ENCODE data around the gene OR6C75. TPM values are rescaled to one million over a fixed set of nuclear protein-coding genes. Genes with fewer than 3 reads are reported as not detected.
"Not testable (repeated sequence)": the region's sequence is repeated elsewhere in the genome, so short reads cannot be mapped to it uniquely, and the experiment has no call there.

OR6C75 gene
- total RNA-seq (not detected), polyA plus RNA-seq (ENCODE audit: insufficient read length in 2 of 2) (under 1 TPM in 1 of 2 donors, not detected in 1; 0.11 TPM)
- long read RNA-seq, donor 1: 0 reads
- long read RNA-seq, donor 2: 0 reads
- long read RNA-seq, donor 3: 0 reads
- long read RNA-seq, donor 4: 0 reads

DNA sequence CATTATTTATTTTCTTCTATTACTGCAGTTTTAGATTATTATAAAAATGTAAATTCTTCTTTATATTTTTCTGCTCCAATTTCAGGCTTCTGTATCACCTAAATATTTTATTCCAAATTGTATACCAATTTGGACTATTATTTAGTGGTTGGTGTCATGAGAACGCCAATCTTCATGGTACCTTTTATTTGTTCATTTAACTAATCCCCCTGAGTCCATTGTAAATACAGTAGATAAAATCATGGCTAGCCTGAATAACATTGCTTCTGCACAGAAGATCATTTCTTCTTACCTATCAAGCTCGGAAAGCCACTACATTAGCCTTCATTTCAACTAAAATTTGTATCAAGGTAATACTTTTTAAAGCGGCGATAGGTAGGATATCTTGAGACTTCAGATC, at the start of gene OR6C75:
Gene OR6C75 (plus strand): TSS at position 301 of the 400 bp plus-strand sequence. CDS start 2,136 bp downstream, outside the sequence.
- Histone ChIP-seq H3K27me3 (ENCODE audit: control insufficient read depth, insufficient read depth, low read length) (no peaks in the 10 kb centered on the region), H3K9me3 (ENCODE audit: control insufficient read depth, insufficient read depth, low read length) (no peaks in the 10 kb centered on the region), H3K4me3 (ENCODE audit: low read depth, low read length) (no peak within 1 kb of the TSS), H3K27ac (ENCODE audit: low read depth, low read length) (no peak within 1 kb of the TSS), H3K36me3 (ENCODE audit: control insufficient read depth, insufficient read depth, low read length) (no peaks in the 10 kb centered on the region), H3K4me1 (ENCODE audit: control insufficient read depth, insufficient read depth, low read length) (no peaks in the 10 kb centered on the region)
- DNase-seq (ENCODE audit: low read depth in 4 of 6, low spot score in 6 of 6): no peak
- WGBS (ENCODE audit: insufficient coverage): no CpG with 5 or more reads among the region's 4 CpGs

GRCh38 chr12:55314043-55314442, 48.7 kb upstream of the OR6C75 start, which contains the start of gene OR6C1:
Gene OR6C1 (plus strand): TSS chr12:55314343. CDS start chr12:55320600, 6,257 bp downstream.
- no CpG with 5 or more reads among the region's 2 CpGs for WGBS (ENCODE audit: insufficient coverage)
- Histone ChIP-seq H3K4me3 (ENCODE audit: low read depth, low read length) (no peak within 1 kb of the TSS), H3K27ac (ENCODE audit: low read depth, low read length) (no peak within 1 kb of the TSS), H3K9me3 (ENCODE audit: control insufficient read depth, insufficient read depth, low read length) (no peaks in the 10 kb centered on the region), H3K27me3 (ENCODE audit: control insufficient read depth, insufficient read depth, low read length) (no peaks in the 10 kb centered on the region), H3K4me1 (ENCODE audit: control insufficient read depth, insufficient read depth, low read length) (no peaks in the 10 kb centered on the region), H3K36me3 (ENCODE audit: control insufficient read depth, insufficient read depth, low read length) (no peaks in the 10 kb centered on the region)
- no peak for DNase-seq (ENCODE audit: low read depth in 4 of 6, low spot score in 6 of 6)

GRCh38 chr12:55320201-55320600, 42.6 kb upstream of the OR6C75 start:
- H3K4me3 ChIP-seq (ENCODE audit: low read depth, low read length): no peak overlapping the region
- H3K27me3 ChIP-seq (ENCODE audit: control insufficient read depth, insufficient read depth, low read length): no peaks in the 10 kb centered on the region
- H3K9me3 ChIP-seq (ENCODE audit: control insufficient read depth, insufficient read depth, low read length): no peaks in the 10 kb centered on the region
- H3K36me3 ChIP-seq (ENCODE audit: control insufficient read depth, insufficient read depth, low read length): no peaks in the 10 kb centered on the region
- WGBS (ENCODE audit: insufficient coverage): no CpG with 5 or more reads among the region's 4 CpGs
- no peak for DNase-seq (ENCODE audit: low read depth in 4 of 6, low spot score in 6 of 6)
- H3K27ac ChIP-seq (ENCODE audit: low read depth, low read length): no peak overlapping the region
- H3K4me1 ChIP-seq (ENCODE audit: control insufficient read depth, insufficient read depth, low read length): no peaks in the 10 kb centered on the region

- not testable (repeated sequence) for H3K27me3 ChIP-seq (ENCODE audit: control insufficient read depth, insufficient read depth, low read length); H3K9me3 ChIP-seq (ENCODE audit: control insufficient read depth, insufficient read depth, low read length); DNase-seq (ENCODE audit: low read depth in 4 of 6, low spot score in 6 of 6); H3K36me3 ChIP-seq (ENCODE audit: control insufficient read depth, insufficient read depth, low read length); H3K4me3 ChIP-seq (ENCODE audit: low read depth, low read length); H3K27ac ChIP-seq (ENCODE audit: low read depth, low read length); H3K4me1 ChIP-seq (ENCODE audit: control insufficient read depth, insufficient read depth, low read length)
- 83% methylated on average over 2 of the region's 6 CpGs for WGBS (ENCODE audit: insufficient coverage)
These were observed 37.0 kb upstream of the OR6C75 start for GRCh38 chr12:55325801-55326200.

- Histone ChIP-seq H3K27ac (ENCODE audit: low read depth, low read length) (no peak within 1 kb of the TSS), H3K36me3 (ENCODE audit: control insufficient read depth, insufficient read depth, low read length) (no peaks in the 10 kb centered on the region), H3K9me3 (ENCODE audit: control insufficient read depth, insufficient read depth, low read length) (no peaks in the 10 kb centered on the region), H3K4me3 (ENCODE audit: low read depth, low read length) (no peak within 1 kb of the TSS), H3K27me3 (ENCODE audit: control insufficient read depth, insufficient read depth, low read length) (no peaks in the 10 kb centered on the region), H3K4me1 (ENCODE audit: control insufficient read depth, insufficient read depth, low read length) (no peaks in the 10 kb centered on the region)
- WGBS (ENCODE audit: insufficient coverage): no CpG with 5 or more reads among the region's 1 CpG
- no peak for DNase-seq (ENCODE audit: low read depth in 4 of 6, low spot score in 6 of 6)
These were observed 32.3 kb upstream of the OR6C75 start, which contains the start of gene OR6C3 for GRCh38 chr12:55330446-55330845. Gene OR6C3 (plus strand): TSS chr12:55330746. CDS start chr12:55331701, 955 bp downstream.

- no peaks in the 10 kb centered on the region for H3K4me1 ChIP-seq (ENCODE audit: control insufficient read depth, insufficient read depth, low read length)
- no peak for DNase-seq (ENCODE audit: low read depth in 4 of 6, low spot score in 6 of 6)
- H3K27me3 ChIP-seq (ENCODE audit: control insufficient read depth, insufficient read depth, low read length): no peaks in the 10 kb centered on the region
- no peak overlapping the region for H3K27ac ChIP-seq (ENCODE audit: low read depth, low read length)
- H3K4me3 ChIP-seq (ENCODE audit: low read depth, low read length): no peak overlapping the region
- no peaks in the 10 kb centered on the region for H3K9me3 ChIP-seq (ENCODE audit: control insufficient read depth, insufficient read depth, low read length)
- WGBS (ENCODE audit: insufficient coverage): 94% methylated on average over 7 of the region's 10 CpGs
- no peaks in the 10 kb centered on the region for H3K36me3 ChIP-seq (ENCODE audit: control insufficient read depth, insufficient read depth, low read length)
These were observed 26.8 kb upstream of the OR6C75 start for GRCh38 chr12:55336002-55336401.

DNA sequence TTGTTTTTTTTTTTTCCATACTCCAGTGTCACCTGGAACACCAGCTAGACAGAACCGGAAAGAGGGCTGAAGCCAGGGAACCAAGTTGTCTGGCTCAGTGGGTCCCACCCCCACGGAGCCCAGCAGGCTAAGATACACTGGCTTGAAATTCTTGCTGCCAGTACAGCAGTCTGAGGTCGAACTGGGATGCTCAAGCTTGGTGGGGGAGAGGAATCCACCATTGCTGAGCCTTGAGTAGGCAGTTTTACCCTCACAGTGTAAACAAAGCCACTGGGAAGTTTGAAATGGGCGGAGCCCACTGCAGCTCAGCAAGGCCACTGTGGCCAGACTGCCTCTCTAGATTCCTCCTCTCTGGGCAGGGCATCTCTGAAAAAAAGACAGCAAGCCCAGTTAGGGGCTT, 7.4 kb upstream of the OR6C75 start:
- H3K9me3 ChIP-seq (ENCODE audit: control insufficient read depth, insufficient read depth, low read length); H3K27ac ChIP-seq (ENCODE audit: low read depth, low read length); H3K36me3 ChIP-seq (ENCODE audit: control insufficient read depth, insufficient read depth, low read length); DNase-seq (ENCODE audit: low read depth in 4 of 6, low spot score in 6 of 6); H3K4me1 ChIP-seq (ENCODE audit: control insufficient read depth, insufficient read depth, low read length); H3K27me3 ChIP-seq (ENCODE audit: control insufficient read depth, insufficient read depth, low read length); H3K4me3 ChIP-seq (ENCODE audit: low read depth, low read length): not testable (repeated sequence)
- WGBS (ENCODE audit: insufficient coverage): 73% methylated on average over 4 of the region's 4 CpGs

DNA sequence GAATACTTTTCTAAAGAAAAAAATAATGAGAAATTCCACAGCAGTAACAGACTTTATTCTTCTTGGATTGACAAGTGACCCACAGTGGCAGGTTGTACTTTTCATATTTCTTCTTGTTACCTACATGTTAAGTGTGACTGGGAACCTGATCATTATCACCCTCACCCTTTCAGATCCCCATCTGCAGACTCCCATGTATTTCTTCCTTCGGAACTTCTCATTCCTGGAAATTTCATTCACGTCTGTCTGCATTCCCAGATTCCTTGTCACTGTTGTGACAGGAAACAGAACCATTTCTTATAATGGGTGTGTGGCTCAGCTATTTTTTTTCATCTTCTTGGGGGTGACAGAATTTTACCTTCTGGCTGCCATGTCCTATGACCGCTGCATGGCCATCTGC, 2.3 kb downstream of the OR6C75 start:
- no peak for DNase-seq (ENCODE audit: low read depth in 4 of 6, low spot score in 6 of 6)
- Histone ChIP-seq H3K36me3 (ENCODE audit: control insufficient read depth, insufficient read depth, low read length) (no peaks in the 10 kb centered on the region), H3K9me3 (ENCODE audit: control insufficient read depth, insufficient read depth, low read length) (no peaks in the 10 kb centered on the region), H3K27ac (ENCODE audit: low read depth, low read length) (no peak overlapping the region), H3K4me1 (ENCODE audit: control insufficient read depth, insufficient read depth, low read length) (no peaks in the 10 kb centered on the region), H3K27me3 (ENCODE audit: control insufficient read depth, insufficient read depth, low read length) (no peaks in the 10 kb centered on the region), H3K4me3 (ENCODE audit: low read depth, low read length) (no peak overlapping the region)
- 90% methylated on average over 2 of the region's 3 CpGs for WGBS (ENCODE audit: insufficient coverage)

GRCh38 chr12:55372521-55372920, 9.7 kb downstream of the OR6C75 start:
- Histone ChIP-seq H3K27me3 (ENCODE audit: control insufficient read depth, insufficient read depth, low read length) (no peaks in the 10 kb centered on the region), H3K27ac (ENCODE audit: low read depth, low read length) (no peak overlapping the region), H3K4me3 (ENCODE audit: low read depth, low read length) (no peak overlapping the region), H3K36me3 (ENCODE audit: control insufficient read depth, insufficient read depth, low read length) (no peaks in the 10 kb centered on the region), H3K4me1 (ENCODE audit: control insufficient read depth, insufficient read depth, low read length) (no peaks in the 10 kb centered on the region), H3K9me3 (ENCODE audit: control insufficient read depth, insufficient read depth, low read length) (no peaks in the 10 kb centered on the region)
- DNase-seq (ENCODE audit: low read depth in 4 of 6, low spot score in 6 of 6): no peak
- WGBS (ENCODE audit: insufficient coverage): no CpG with 5 or more reads among the region's 4 CpGs

GRCh38 chr12:55385891-55386290, 23.1 kb downstream of the OR6C75 start:
- DNase-seq (ENCODE audit: low read depth in 4 of 6, low spot score in 6 of 6): no peak
- Histone ChIP-seq H3K27ac (ENCODE audit: low read depth, low read length) (no peak overlapping the region), H3K27me3 (ENCODE audit: control insufficient read depth, insufficient read depth, low read length) (no peaks in the 10 kb centered on the region), H3K36me3 (ENCODE audit: control insufficient read depth, insufficient read depth, low read length) (no peaks in the 10 kb centered on the region), H3K9me3 (ENCODE audit: control insufficient read depth, insufficient read depth, low read length) (no peaks in the 10 kb centered on the region), H3K4me1 (ENCODE audit: control insufficient read depth, insufficient read depth, low read length) (no peaks in the 10 kb centered on the region), H3K4me3 (ENCODE audit: low read depth, low read length) (no peak overlapping the region)
